Loucy (cell line): ENCODE measurements around the gene OTOA.

ENCODE experiments used
- H2AFZ ChIP-seq: fragments of 200-600 bp; sonication (generic); 2 replicates; pipeline ENCODE4 v1.6.0; 2016; ENCODE audit warnings: antibody characterized with exemption, mild to moderate bottlenecking, low read length, moderate library complexity
- H3F3A ChIP-seq: fragments of 200-600 bp; 2 replicates; pipeline ENCODE4 v1.6.0; 2016; ENCODE audit warnings: antibody characterized with exemption, low read depth, mild to moderate bottlenecking
- H3K27me3 ChIP-seq: fragments of 200-600 bp; sonication (generic); 2 replicates; pipeline ENCODE4 v1.6.1; 2014; ENCODE audit warnings: low read length, mild to moderate bottlenecking; ENCODE audit not compliant: insufficient read depth, poor library complexity, severe bottlenecking
- H3K36me3 ChIP-seq: fragments of 200-600 bp; sonication (generic); 2 replicates; pipeline ENCODE4 v1.6.1; 2016; ENCODE audit warnings: low read length; ENCODE audit not compliant: insufficient read depth
- H3K4me1 ChIP-seq: fragments of 200-600 bp; sonication (generic); 2 replicates; pipeline ENCODE4 v1.5.1; 2014; ENCODE audit warnings: low read length, mild to moderate bottlenecking; ENCODE audit not compliant: insufficient read depth, poor library complexity, severe bottlenecking
- H3K4me2 ChIP-seq: fragments of 200-600 bp; sonication (generic); 2 replicates; pipeline ENCODE4 v1.6.0; 2014; ENCODE audit warnings: antibody characterized with exemption, low read length, low read depth, mild to moderate bottlenecking; ENCODE audit not compliant: poor library complexity, severe bottlenecking
- H3K4me3 ChIP-seq: fragments of 200-600 bp; sonication (generic); 2 replicates; pipeline ENCODE4 v1.5.1; 2014; ENCODE audit warnings: low read length, mild to moderate bottlenecking, mixed read lengths; ENCODE audit not compliant: poor library complexity, severe bottlenecking
- H3K79me2 ChIP-seq: fragments of 200-600 bp; sonication (generic); 2 replicates; pipeline ENCODE4 v1.6.1; 2014; ENCODE audit warnings: low read length; ENCODE audit not compliant: insufficient read depth
- H3K9ac ChIP-seq: fragments of 200-600 bp; sonication (generic); 2 replicates; pipeline ENCODE4 v1.6.0; 2014; ENCODE audit warnings: mild to moderate bottlenecking, low read depth, low read length, moderate library complexity; ENCODE audit not compliant: poor library complexity, severe bottlenecking
- H3K9me2 ChIP-seq: fragments of 200-600 bp; sonication (generic); replicated peaks from 2 replicates; pipeline ENCODE4 v1.6.1; 2016; ENCODE audit warnings: low read depth, low read length, mixed read lengths
- H3K9me3 ChIP-seq: fragments of 200-600 bp; sonication (generic); 2 replicates; pipeline ENCODE4 v1.6.1; 2014; ENCODE audit warnings: mild to moderate bottlenecking, antibody characterized with exemption, low read length, low read depth; ENCODE audit not compliant: insufficient read depth
- H4K20me1 ChIP-seq: fragments of 200-600 bp; sonication (generic); 2 replicates; pipeline ENCODE4 v1.6.0; 2014; ENCODE audit warnings: antibody characterized with exemption, low read length, mild to moderate bottlenecking; ENCODE audit not compliant: insufficient read depth, poor library complexity, severe bottlenecking
- EZH2phosphoT487 ChIP-seq: fragments of 200-600 bp; IDR thresholded peaks from 2 replicates; pipeline ENCODE4 v1.6.1; 2018; ENCODE audit warnings: antibody characterized with exemption, mild to moderate bottlenecking, moderate library complexity, borderline replicate concordance
- TF ChIP-seq, protein P1 (sequence below): fragments of 200-600 bp; sonication (generic); conservative IDR thresholded peaks from 2 replicates; pipeline ENCODE4 v1.5.1; 2014; ENCODE audit warnings: mild to moderate bottlenecking, antibody characterized with exemption, low read length

OTOA gene

DNA sequence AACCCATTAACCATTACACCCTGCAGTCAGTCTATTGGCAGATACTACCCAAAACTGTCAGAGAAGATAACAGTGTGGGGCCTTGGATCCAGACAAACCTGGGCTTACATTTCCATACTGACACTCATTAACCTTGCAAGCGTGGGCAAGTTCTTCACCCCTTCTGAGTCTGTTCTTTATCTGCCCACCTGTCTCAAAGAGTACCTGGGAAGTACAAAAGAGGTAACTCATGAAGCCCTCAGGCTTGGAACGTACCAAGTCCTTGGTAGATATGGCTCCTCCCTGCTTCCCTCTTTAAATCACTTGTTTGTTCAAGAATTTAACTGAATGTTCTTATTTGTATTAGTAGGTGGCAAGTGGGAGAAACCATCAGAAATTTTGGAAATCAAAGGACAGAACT lies 8.9 kb upstream of the OTOA start:
- Histone ChIP-seq H3K4me1 (peaks cover 4% of the 10 kb centered on the region), H4K20me1 (no peaks in the 10 kb centered on the region), H3F3A (no peaks in the 10 kb centered on the region), H3K4me3 (no peak overlapping the region), H3K79me2 (peaks cover 28% of the 10 kb centered on the region; the same call in 1 of the 2 replicates), H3K4me2 (no peak overlapping the region), H3K9me3 (no peaks in the 10 kb centered on the region), H3K9me2 (no peaks in the 10 kb centered on the region), H3K9ac (no peak overlapping the region), H2AFZ (no peak overlapping the region), H3K27me3 (no peaks in the 10 kb centered on the region), H3K36me3 (peaks cover 32% of the 10 kb centered on the region)
- TF ChIP-seq, protein P1, sequence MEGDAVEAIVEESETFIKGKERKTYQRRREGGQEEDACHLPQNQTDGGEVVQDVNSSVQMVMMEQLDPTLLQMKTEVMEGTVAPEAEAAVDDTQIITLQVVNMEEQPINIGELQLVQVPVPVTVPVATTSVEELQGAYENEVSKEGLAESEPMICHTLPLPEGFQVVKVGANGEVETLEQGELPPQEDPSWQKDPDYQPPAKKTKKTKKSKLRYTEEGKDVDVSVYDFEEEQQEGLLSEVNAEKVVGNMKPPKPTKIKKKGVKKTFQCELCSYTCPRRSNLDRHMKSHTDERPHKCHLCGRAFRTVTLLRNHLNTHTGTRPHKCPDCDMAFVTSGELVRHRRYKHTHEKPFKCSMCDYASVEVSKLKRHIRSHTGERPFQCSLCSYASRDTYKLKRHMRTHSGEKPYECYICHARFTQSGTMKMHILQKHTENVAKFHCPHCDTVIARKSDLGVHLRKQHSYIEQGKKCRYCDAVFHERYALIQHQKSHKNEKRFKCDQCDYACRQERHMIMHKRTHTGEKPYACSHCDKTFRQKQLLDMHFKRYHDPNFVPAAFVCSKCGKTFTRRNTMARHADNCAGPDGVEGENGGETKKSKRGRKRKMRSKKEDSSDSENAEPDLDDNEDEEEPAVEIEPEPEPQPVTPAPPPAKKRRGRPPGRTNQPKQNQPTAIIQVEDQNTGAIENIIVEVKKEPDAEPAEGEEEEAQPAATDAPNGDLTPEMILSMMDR: no peak
- no peak for TF ChIP-seq EZH2phosphoT487

DNA sequence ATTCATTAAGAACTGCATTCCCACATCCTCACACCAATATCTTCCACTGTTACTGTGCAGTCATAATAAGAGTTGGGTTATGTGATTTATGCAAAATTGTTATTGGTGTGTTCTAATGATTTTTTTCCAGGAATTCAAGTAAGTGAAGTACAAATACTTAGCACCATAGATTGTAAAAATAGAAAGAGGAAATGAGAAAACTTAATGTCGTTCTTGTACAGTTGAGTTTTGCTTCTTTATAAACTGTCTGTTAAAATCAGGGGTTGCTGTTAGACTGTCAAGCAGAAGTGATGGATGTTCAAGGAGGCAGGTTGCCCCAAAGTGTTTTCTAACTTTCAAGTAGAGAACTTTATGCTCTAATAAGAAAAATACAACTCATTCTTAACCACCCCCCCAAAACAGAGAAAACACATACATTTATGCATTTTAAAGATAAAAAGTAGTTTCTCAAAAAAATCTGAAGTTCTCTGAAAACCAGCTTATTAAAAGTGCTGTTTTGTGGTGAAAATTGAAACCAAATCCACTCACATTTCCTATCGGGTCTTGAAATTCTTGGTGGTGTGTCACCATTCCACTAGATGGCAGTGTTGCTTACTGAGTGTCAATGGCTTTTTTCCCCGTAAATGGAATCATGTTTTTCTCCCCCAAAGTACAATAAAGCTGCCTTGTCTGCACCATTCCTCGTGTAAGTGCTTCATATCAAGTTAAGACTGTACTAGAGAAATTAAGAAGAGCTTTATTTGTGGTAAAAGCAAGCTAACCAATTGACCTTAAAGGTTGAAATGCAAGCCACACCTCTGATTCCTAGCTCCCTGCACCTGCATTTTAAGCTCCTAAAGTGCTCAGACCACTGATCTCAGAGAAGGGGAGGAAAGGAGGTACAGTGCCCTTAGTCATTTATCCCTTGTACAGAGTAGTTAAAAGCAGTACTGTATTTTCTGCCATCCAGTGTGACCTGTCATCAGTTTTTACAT lies 6.7 kb upstream of the OTOA start:
- TF ChIP-seq, protein P1: peak; percentile 97
- no peak for TF ChIP-seq EZH2phosphoT487
- Histone ChIP-seq H4K20me1 (no peaks in the 10 kb centered on the region), H3K9me2 (no peaks in the 10 kb centered on the region), H3K4me3 (no peak overlapping the region), H3K4me2 (no peak overlapping the region), H3K27me3 (no peaks in the 10 kb centered on the region), H3F3A (no peaks in the 10 kb centered on the region), H3K79me2 (peaks cover 17% of the 10 kb centered on the region; the same call in 1 of the 2 replicates), H3K4me1 (peaks cover 5% of the 10 kb centered on the region), H3K36me3 (peaks cover 32% of the 10 kb centered on the region), H2AFZ (no peak overlapping the region), H3K9ac (no peak overlapping the region), H3K9me3 (no peaks in the 10 kb centered on the region)

- TF ChIP-seq, protein P1: no peak
- no peak for TF ChIP-seq EZH2phosphoT487
- no peaks in the 10 kb centered on the region for H3K79me2 ChIP-seq
- no peaks in the 10 kb centered on the region for H3K9me3 ChIP-seq
- H3F3A ChIP-seq: no peaks in the 10 kb centered on the region
- peaks cover 27% of the 10 kb centered on the region for H3K36me3 ChIP-seq
- no peak overlapping the region for H2AFZ ChIP-seq
- peaks cover 5% of the 10 kb centered on the region for H3K4me1 ChIP-seq
- H4K20me1 ChIP-seq: no peaks in the 10 kb centered on the region
- no peaks in the 10 kb centered on the region for H3K27me3 ChIP-seq
- no peak overlapping the region for H3K4me3 ChIP-seq
- no peak overlapping the region for H3K4me2 ChIP-seq
- no peaks in the 10 kb centered on the region for H3K9me2 ChIP-seq
- H3K9ac ChIP-seq: no peak overlapping the region
Measured at GRCh38 chr16:21659124-21659523, 4.6 kb upstream of the OTOA start.
